Jurkat, Clone E6-1 (cell line): ENCODE data around the gene DSG3.

Source experiments
- DNase-seq: peaks from one replicate; pipeline ENCODE4 v3.0.0-alpha.2; 2011; ENCODE audit warnings: low read depth, low spot score
- H3K4me3 ChIP-seq: 2 replicates; pipeline ENCODE4 v1.5.1; 2011; ENCODE audit warnings: mild to moderate bottlenecking, low read length, control low read depth, moderate library complexity

The DSG3 gene

DNA sequence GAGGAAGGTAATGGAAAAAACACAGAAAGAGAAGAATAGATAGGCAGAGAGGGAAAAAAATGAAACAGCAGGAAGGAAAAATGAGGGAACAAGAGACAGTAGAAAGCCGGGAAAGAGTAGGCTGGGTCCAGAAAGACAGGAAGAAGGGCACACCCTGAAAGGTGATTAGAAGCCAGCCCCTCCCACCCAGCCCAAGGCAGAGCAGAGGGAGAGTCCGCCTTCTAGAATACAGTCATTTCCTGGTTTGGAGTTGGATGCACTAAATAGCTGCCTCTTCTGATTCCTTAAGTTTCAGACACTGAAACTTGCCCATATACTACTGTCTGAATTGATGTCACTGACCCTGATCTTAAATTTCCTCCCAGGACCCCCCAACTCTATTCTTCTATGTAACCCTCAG lies 17.9 kb upstream of the DSG3 start:
- no peak overlapping the region for H3K4me3 ChIP-seq
- no peak for DNase-seq

DNA sequence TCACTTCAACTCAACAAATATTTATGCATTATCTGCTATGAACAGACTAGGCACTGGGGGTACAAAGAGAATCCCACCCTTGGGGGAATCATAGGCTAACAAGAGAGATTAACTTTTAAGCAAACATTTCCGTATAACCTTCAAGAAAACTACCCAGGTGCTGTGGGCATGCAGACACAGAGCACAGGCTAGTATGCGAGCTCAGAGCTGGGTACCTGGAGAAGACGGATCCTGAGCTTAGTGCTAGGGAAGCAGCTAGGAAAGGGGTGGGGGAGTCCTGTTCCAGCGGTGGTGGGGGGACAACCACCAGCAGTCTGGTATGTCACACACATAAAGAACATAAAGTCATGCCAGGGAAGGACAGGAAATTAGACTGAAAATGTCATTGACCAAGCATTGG lies 17.5 kb upstream of the DSG3 start:
- no peak for DNase-seq
- no peak overlapping the region for H3K4me3 ChIP-seq

DNA sequence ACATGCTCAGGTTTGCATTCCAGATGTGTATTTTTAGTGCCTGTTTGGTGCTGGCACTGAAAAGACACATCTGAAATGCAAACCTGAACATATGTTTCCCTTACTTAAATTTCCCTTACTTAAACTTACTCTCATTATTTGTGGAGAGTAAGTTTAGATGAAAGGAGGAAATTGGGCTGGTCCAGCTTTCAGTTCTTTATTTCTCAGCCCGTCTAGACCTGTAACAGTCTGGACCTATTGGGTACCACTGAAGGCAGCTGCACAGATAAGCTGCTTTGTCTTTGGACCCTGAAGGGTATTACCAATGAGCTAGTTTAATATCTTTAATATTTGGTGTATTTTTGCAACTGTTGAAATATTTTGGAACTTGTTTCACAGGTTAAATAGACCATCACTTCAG lies 17.0 kb upstream of the DSG3 start:
- H3K4me3 ChIP-seq: no peak overlapping the region
- no peak for DNase-seq

DNA sequence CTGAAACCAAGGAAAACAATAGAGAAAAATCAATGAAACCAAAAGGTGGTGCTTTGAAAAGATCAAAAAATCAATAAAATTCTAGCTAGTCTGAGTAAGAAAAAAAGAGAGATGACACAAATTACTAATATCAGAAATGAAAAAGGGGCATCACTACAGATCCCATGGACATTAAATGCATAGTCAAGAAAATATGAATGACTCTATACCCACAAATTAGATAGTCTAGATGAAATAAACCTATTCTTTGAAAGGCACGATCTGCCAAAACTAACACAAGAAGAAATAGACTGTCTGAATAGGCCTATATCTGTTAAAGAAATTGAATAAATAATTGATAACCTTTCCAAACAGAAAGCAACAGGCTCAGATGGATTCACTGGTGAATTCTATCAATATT lies 15.2 kb upstream of the DSG3 start:
- no peak for DNase-seq
- no peak overlapping the region for H3K4me3 ChIP-seq

DNA sequence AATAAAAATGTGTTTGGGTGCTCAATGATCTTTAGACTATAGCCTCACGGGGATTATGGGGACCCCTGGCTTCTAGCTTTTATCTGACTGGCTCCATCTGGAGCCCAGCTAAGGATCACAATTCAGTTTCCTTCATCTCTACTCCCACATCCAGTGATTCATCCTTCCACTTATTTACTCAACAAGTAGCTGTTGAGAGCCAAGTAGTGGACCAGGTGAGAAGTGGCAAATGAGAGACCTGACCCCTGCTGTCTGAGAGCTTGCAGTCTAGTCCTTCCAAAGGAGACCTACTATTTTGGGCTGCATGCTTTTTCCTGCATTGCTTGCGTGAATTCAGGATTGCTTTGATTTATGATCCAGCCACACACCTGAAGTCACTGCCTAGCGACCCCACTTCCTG lies 10.7 kb upstream of the DSG3 start:
- DNase-seq: no peak
- H3K4me3 ChIP-seq: no peak overlapping the region

DNA sequence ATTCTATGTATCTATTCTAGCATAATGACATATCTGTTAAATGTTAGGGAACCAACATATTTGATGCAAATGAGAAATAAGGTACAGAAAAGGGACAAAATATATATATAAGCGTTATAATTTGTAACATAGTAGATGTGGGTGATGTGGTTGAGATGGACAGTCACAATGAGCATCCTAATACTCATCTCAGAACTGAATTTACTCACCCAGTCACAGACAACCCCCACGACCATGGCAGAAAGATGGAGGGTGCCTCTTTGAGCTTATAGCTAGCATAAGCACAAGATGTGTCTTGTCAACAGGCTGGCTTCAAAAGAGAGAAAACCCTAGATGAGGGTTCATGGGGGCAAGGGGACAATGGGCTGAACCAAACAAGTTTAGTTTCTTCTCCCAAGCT lies 9.1 kb upstream of the DSG3 start:
- no peak overlapping the region for H3K4me3 ChIP-seq
- DNase-seq: no peak

DNA sequence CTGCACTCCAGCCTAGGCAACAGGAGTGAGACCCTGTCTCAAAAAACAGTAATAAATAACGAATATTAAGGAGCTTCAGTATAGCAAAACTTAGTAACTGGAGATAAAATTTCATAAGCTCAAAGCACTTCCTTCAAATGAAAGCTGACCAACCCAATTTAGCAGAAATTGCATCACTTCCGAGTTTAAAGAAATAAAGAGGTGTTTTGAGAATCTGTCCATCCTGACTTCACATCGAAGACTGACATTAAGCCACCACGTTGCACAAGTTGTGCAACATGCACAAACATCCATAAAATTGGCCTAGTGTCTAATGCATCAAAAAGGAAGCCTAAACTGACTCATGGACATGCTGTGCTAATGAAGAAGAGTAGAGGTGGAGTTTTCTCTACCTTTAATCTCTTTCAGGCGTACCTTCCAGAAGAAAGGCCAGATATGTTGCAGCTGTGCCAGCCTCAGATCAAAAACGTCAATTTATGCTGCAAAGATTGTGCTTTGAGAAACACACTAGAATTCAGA lies 7.7 kb upstream of the DSG3 start:
- no peak overlapping the region for H3K4me3 ChIP-seq
- DNase-seq: no peak

DNA sequence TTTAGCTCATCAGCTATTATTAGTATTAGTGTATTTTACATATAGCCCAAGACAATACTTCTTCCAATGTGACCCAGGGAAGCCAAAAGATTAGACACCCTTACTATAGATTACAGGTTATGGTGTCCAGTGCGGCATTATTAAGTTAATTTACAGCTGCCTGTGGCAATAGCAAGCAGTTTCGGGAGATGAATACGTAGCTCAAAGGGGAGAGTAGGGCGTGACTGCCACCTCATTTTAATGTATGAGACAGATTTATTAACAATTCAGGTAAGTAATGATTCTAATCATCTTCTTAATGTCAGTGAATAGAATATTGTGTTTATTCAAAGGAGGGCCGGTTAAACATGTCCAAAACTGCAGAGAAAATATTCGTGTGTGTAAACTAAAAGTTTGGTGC lies 6.8 kb upstream of the DSG3 start:
- no peak overlapping the region for H3K4me3 ChIP-seq
- DNase-seq: no peak

DNA sequence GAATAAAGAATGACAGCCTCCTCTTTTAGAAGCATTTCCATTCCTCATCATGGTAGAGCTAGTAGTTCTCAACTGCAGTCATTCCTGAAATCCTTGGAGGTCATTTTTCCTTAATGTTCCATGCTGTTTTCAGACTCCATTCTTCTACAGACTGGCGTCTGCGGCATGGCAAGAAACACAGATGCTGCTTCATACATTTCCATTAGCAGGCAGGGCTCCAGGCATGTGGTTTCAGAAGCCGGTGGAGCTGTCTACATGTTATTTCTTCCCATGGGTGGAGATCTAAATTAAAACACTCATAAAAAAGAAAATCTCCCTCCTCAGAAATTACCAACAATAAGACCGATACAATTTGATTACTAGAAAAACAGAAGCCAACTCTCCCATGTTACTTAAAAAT lies 6.0 kb upstream of the DSG3 start:
- no peak overlapping the region for H3K4me3 ChIP-seq
- no peak for DNase-seq

DNA sequence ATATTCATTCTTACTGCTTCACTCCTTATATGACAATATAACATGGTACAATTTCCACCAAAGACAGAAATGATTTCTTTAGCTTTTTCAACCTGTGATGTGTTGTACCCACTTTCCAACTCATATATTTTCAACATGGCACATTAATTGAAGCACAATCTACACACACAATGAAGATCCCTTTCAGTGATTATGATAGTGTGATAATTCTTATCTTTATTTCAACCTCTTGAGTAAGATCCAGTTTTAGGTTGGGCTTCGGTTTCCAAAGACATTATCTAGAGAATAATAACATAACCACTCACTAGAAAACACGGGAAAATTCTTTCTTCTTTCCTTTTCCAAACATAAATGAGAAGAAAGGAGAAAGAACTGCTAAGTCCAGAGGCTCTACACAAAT lies 3.4 kb upstream of the DSG3 start:
- no peak for DNase-seq
- H3K4me3 ChIP-seq: no peak overlapping the region

DNA sequence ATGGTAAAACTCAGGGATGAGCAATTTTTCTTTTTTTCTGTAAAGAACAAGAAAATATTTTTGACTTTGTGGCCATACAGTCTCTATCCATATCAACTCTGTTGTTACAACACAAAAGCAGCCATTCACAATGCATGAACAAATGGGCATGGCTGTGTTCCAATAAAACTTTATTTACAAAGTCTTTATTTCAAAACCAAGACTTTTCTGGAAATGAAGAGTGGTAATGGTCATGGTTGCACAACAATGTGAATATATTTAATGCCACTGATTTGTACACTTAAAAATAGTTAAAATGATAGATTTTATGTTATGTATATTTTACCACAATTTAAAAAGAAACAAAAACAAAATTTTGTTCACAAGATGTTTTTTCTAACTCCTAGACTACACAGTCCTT lies 1.6 kb upstream of the DSG3 start:
- no peak overlapping the region for H3K4me3 ChIP-seq
- no peak for DNase-seq

DNA sequence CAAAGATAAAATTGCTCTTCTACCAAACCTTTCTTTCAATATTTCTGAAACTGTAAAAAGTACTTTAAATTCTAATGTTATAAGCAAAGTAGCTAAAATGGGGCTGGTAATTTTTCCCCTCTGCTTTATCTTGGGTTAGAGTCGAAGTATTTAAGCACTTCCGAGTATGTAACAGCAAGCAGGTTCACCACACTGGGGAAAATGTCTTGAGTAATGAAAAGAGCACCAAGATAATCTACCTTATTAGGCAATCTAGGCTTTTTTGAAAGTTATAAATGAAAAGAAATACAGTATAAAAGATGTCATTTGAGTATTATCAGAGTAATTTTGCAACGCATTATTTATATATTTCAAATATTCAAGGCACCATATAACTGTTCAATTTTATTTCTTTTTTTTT lies 687 bp upstream of the DSG3 start:
- no peak for DNase-seq
- no peak overlapping the region for H3K4me3 ChIP-seq

DNA sequence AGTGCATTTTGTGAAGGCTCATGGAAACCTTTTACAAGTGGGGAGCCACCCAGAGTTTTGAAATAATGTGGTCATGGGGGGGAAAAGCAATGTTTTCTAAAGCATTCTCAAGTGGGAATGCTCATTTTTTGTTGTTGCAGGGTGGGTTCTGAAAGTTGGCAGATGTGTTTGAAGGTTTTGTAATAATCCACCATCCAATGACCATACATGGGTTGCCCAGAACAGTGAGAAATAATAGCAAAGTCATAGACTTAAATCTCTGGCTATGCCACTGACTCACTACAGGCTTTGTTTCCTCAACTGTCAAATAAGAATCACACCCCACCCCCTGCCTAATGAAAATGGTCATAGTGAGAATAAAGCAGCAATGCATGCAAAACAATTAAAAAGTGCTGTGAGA lies 2.9 kb downstream of the DSG3 start:
- DNase-seq: no peak
- H3K4me3 ChIP-seq: no peak overlapping the region

DNA sequence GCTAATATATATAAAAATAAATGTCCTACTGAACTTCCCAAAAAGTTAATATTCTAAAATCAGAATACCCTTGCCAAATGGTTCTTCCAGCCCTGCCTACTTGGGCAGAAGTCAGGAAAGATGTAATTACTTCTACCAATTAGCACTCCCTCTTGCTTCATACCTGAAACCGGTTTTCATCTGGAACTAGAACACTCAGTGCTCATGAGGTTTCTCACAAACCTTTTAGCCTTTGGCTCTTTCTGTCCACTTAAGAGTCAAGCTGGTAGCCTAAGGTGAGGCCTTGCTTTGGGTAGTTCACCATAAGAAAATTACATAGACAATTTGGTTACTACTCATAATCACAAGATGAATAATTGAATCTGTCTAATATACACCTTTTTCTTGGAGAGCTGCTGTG lies 4.1 kb downstream of the DSG3 start:
- DNase-seq: no peak
- H3K4me3 ChIP-seq: no peak overlapping the region

DNA sequence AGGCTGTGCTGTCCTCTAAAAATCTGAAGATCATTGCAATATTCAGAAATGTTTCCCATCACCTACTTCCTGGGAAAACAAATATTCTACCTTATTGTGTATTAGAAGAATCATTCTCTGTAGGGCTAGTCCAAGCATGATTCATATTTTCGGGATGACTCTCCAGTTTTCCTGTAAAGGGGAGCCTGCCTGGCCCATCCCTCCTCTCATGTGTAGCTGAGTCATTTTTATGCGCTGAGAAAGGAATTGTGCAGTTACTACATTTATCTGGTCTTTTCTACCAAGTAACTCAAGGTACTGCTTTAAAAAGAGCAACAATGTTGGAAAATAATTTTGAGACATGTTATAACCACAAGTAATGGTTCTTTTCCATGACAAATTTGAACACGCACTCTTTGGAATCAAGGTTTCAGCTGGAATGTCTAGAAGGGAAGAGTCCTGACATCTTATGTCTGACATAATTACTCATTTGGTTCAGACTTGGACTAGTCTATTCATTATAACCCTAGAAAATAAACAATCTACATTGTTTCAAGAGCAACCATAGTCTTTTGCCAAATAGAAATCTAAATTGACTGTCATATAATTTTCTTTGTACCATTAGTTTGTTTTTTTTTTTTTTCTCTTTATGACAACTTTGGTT lies 6.6 kb downstream of the DSG3 start:
- H3K4me3 ChIP-seq: no peak overlapping the region
- no peak for DNase-seq

DNA sequence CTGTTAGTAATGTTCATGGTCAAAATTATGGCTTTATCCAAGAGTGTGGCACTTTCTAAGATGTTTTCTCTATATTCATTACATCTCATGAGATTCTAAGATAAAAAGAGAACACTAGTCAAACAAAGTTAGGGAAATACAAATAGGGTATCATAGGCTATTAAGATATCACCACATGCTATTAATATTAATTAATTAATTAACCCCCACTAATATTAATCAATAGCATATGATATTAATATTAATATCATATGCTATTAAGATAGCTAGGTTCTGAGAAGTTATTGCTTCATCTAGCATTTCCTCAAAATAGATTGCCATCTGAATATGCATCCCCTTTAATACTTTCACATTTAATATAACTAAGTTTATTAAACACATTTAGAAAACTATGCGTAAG lies 22.1 kb downstream of the DSG3 start:
- no peak for DNase-seq
- no peak overlapping the region for H3K4me3 ChIP-seq

DNA sequence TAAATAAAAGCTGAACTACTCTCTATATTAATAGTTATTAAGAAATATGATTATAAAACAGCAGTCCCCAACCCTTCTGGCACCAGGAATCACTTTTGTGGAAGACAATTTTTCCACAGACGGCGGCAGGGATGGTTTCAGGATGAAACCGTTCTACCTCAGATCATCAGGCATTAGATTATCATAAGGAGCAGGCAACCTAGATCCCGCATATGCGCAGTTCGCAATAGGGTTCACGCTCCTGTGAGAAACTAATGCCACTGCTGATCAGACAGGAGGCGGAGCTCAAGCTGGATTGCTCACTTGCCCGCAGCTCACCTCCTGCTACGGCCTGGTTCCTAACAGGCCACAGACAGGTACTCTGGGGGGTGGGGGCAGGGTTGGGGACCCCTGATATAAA lies 31.1 kb downstream of the DSG3 start:
- no peak for DNase-seq
- H3K4me3 ChIP-seq: no peak overlapping the region

DNA sequence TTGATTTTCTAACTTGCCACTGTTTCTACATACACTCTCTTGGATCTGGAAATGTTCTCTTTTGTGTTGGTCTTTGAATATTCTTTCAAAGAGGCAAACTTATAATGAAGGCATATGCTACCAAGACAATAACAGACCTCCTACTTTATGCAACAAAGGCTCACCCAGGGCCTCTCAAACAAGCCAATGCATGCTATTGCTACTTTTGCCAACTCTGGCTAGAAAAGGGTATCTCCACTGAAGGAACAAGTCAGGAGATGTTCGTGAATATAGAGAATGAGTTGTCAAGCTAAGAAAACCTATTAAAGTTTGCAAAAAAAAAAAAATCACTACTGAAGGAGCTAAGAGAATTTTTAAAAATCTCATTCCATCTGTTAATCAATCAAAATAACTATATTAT lies 34.5 kb downstream of the DSG3 start:
- no peak overlapping the region for H3K4me3 ChIP-seq
- DNase-seq: no peak

DNA sequence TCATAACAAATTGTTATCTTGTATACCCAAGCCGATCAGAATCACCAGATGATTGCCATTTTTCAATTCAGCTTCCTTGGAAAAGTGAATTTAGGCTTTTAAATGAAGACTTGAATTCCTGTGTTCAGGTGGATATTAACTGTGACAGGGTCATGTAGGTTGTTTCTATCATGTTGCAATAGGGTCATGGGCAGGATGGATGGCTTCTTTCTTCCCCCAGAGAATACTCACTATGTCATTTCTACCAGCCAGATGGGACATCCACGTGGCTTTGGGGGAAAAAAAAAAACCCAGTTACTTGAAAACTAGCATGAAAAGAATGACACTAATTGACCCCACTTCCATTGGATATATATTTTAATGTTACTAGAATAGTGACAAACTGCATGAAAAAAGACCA lies 35.9 kb downstream of the DSG3 start:
- no peak overlapping the region for H3K4me3 ChIP-seq
- no peak for DNase-seq

DNA sequence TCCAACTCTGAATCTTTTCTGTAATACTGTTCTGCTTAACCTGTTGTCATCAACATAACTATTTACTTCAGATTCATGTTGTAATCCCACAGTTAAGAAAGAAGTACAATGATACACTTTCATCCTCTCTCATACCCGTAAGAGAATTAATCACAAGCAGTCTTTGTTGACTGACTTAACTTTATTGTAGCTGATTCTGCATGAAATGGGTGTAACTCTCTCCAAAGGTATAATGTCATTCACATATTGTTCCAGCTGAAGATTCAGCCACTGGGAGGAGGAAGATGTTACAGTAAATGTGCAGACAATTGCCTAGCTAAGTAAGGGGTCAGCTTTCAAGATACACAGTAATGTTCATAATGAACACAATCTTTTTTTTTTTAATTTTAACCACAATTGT lies 36.9 kb downstream of the DSG3 start:
- H3K4me3 ChIP-seq: no peak overlapping the region
- no peak for DNase-seq

DNA sequence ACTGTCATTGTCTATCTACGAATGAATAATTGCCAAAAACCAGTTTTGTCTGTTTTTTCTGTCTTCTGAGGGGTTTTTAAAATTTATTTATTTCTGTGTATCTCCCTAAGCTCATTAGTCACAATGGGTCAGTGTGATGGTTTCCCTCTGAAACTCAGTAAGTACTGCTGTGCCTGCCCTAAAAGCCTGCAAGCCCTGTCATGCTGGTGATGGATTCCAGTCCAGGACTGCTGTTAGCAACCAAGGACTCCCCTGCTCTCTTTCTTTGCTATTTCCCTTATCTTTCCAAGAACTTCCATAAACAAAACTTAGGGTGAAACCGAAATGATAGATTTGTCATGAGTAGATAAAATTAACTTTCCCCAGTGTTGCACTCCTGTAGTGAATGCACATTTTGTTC lies 38.6 kb downstream of the DSG3 start:
- no peak for DNase-seq
- H3K4me3 ChIP-seq: no peak overlapping the region
